ENCODE data around the gene MCF2L.

DNA sequence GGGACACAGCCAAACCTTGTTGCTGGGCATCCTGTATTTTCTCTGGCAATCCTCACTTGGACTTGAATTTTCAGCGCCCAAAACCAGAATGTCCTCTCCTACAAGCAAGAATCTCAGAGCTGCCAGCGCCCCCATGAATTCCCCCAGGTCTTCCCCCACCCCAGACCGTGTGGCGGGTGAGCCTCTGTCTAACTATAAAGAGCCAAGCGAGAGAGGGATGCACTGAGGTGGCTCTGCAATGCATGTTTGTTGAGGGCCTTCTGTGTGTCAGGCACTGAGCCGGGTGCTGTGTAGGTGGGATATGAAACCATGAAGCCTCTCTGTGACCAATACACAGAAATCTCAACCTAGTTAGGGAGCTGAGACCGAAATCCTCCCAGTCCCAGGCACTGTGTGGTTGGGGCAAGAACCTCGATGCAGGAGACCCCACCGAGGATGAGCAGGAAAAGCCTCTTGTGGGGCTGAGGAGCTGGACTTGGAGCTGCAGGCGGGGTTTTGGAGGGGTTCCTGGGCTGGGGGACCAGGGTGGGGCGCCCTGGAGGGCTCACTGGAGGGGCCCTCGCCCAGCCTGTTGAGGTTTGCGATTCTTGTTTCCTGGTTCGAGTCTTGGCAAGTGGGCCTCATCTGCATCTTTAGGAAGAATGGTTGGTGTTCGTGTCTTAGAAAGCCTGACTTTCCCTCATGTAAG is 177.0 kb downstream of the MCF2L start:
- TF ChIP-seq EP300 (IDR thresholded peaks at IDR 0.05) (no peak), CEBPB (IDR thresholded peaks at IDR 0.05) (no peak), POLR2A (IDR thresholded peaks at IDR 0.05; ENCODE audit: low read length) (no peak), RFX5 (IDR thresholded peaks at IDR 0.05) (no peak)
- TF ChIP-seq, protein P1, sequence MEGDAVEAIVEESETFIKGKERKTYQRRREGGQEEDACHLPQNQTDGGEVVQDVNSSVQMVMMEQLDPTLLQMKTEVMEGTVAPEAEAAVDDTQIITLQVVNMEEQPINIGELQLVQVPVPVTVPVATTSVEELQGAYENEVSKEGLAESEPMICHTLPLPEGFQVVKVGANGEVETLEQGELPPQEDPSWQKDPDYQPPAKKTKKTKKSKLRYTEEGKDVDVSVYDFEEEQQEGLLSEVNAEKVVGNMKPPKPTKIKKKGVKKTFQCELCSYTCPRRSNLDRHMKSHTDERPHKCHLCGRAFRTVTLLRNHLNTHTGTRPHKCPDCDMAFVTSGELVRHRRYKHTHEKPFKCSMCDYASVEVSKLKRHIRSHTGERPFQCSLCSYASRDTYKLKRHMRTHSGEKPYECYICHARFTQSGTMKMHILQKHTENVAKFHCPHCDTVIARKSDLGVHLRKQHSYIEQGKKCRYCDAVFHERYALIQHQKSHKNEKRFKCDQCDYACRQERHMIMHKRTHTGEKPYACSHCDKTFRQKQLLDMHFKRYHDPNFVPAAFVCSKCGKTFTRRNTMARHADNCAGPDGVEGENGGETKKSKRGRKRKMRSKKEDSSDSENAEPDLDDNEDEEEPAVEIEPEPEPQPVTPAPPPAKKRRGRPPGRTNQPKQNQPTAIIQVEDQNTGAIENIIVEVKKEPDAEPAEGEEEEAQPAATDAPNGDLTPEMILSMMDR (IDR thresholded peaks at IDR 0.05): no peak

Data from A549 (cell line).